Mucosa of descending colon (tissue), 3 donors: ENCODE measurements around the gene AMFR. TPM values are rescaled to one million over a fixed set of nuclear protein-coding genes. Genes with fewer than 3 reads are reported as not detected.

Experiments used
- ATAC-seq: fragments of 200-7000 bp; cut with Tn5 transposase; one replicate; pipeline ENCODE4 v1.9.1; 2020; ENCODE audit warnings: mild to moderate bottlenecking, moderate library complexity
- DNase-seq, 3 donors: peaks; one replicate each; pipeline ENCODE4 v3.0.0-alpha.2; 2020
- H3K36me3 ChIP-seq: fragments of 200-600 bp; one replicate; pipeline ENCODE4 v1.8.0; 2021; ENCODE audit warnings: low read depth, mild to moderate bottlenecking
- H3K4me1 ChIP-seq: fragments of 200-600 bp; one replicate; pipeline ENCODE4 v1.8.0; 2021; ENCODE audit warnings: low read depth, mild to moderate bottlenecking
- H3K4me3 ChIP-seq: fragments of 200-600 bp; one replicate; pipeline ENCODE4 v1.8.0; 2021; ENCODE audit warnings: mild to moderate bottlenecking
- H3K9me3 ChIP-seq: fragments of 200-600 bp; one replicate; pipeline ENCODE4 v1.8.0; 2021; ENCODE audit warnings: mild to moderate bottlenecking
- intact Hi-C, 2 donors: fragments of 100-400 bp; cut with DNase I in 1 of 2; cut with micrococcal nuclease in 1 of 2; formaldehyde crosslinking; loops; one replicate each; pipeline versions ENCODE4 v1.11.0 to v1.11.1; 2022; cut with DNase I, micrococcal nuclease
- total RNA-seq, 3 donors: library from RNA; stranded (reverse); fragmentation: NEBNext Ultra II Directional in 2 of 3; extraction: Animal tissue kit (Norgen Biotek cat#: 25700) in 2 of 3; gene quantifications; one replicate each; pipeline versions ENCODE4 v1.2.1 to v1.2.4, GENCODE V29; 2021 to 2023
- TF ChIP-seq, protein P1 (sequence below): fragments of 200-600 bp; IDR thresholded peaks from one replicate; pipeline ENCODE4 v1.8.0; 2022; ENCODE audit warnings: antibody characterized with exemption, mild to moderate bottlenecking
- donor health status: DM: no; HTN: no; CAD: no; lungs with moderate emphysema.
- donor health status: DM: no; HTN: no; CAD: no.
- donor health status: DM: no; HTN: yes; CAD: no.

Gene AMFR
- total RNA-seq, 3 donors from 2014 or later, result 83.3 to 116 (median 102) TPM

DNA sequence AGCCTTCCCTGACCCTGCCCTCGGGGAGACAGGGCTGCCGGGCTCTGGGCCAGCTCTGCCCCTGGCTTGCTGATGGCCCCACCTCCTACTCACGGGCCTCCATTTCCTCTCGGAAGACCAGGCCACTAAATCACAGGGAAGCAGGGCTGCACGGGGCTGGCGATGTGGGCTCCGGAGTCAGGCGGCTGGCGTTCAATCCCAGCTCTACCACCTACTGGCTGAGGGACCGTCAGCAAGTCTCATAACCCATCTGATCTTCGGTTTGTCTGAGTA is 113.4 kb downstream of the AMFR start:
- Histone ChIP-seq H3K9me3 (no peaks in the 10 kb centered on the region), H3K36me3 (no peaks in the 10 kb centered on the region), H3K4me3 (no peak overlapping the region), H3K4me1 (no peaks in the 10 kb centered on the region)
- intact Hi-C loops, result no loop called here
- TF ChIP-seq, protein P1, sequence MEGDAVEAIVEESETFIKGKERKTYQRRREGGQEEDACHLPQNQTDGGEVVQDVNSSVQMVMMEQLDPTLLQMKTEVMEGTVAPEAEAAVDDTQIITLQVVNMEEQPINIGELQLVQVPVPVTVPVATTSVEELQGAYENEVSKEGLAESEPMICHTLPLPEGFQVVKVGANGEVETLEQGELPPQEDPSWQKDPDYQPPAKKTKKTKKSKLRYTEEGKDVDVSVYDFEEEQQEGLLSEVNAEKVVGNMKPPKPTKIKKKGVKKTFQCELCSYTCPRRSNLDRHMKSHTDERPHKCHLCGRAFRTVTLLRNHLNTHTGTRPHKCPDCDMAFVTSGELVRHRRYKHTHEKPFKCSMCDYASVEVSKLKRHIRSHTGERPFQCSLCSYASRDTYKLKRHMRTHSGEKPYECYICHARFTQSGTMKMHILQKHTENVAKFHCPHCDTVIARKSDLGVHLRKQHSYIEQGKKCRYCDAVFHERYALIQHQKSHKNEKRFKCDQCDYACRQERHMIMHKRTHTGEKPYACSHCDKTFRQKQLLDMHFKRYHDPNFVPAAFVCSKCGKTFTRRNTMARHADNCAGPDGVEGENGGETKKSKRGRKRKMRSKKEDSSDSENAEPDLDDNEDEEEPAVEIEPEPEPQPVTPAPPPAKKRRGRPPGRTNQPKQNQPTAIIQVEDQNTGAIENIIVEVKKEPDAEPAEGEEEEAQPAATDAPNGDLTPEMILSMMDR, result no peak
- no peak for ATAC-seq
- no peak for DNase-seq

Other genes with a start within 250 kb of the AMFR start
- 100 to 1,000 TPM in 1 of 3 donors, 1 to 10 TPM in 2; 8.3 to 113 (median 9.8) TPM for gene GNAO1, start 234.1 kb downstream of the AMFR start, total RNA-seq
- gene NUDT21, start 25.8 kb upstream of the AMFR start, total RNA-seq, result 10 to 100 TPM; 64.4 to 94.2 (median 74.9) TPM
- gene OGFOD1, start 26.0 kb upstream of the AMFR start, total RNA-seq, result 10 to 100 TPM; 17.4 to 27.8 (median 23.6) TPM
- 10 to 100 TPM; 26.9 to 33.4 (median 30.2) TPM for gene BBS2, start 94.5 kb upstream of the AMFR start, total RNA-seq
- gene MT4, start 139.5 kb upstream of the AMFR start, total RNA-seq, result not detected
- gene MT3, start 164.0 kb upstream of the AMFR start, total RNA-seq, result 1 to 10 TPM in 2 of 3 donors, not detected in 1; 3.0 to 8.8 TPM
- gene MT2A, start 183.0 kb upstream of the AMFR start, total RNA-seq, result 100 to 1,000 TPM in 2 of 3 donors, 10 to 100 TPM in 1; 100.0 to 211 (median 206) TPM
- gene MT1E, start 200.2 kb upstream of the AMFR start, total RNA-seq, result 100 to 1,000 TPM in 2 of 3 donors, 10 to 100 TPM in 1; 86.6 to 343 (median 237) TPM
- gene MT1M, start 207.1 kb upstream of the AMFR start, total RNA-seq, result 10 to 100 TPM in 2 of 3 donors, 1 to 10 TPM in 1; 9.5 to 40.0 (median 23.3) TPM
- 1 to 10 TPM; 4.5 to 9.7 (median 8.9) TPM for gene MT1A, start 213.1 kb upstream of the AMFR start, total RNA-seq
- not detected for gene MT1B, start 226.3 kb upstream of the AMFR start, total RNA-seq
- 10 to 100 TPM in 2 of 3 donors, 1 to 10 TPM in 1; 6.1 to 35.5 (median 27.8) TPM for gene MT1F, start 232.4 kb upstream of the AMFR start, total RNA-seq
- gene MT1G, start 242.5 kb upstream of the AMFR start, total RNA-seq, result 100 to 1,000 TPM in 1 of 3 donors, 10 to 100 TPM in 1, 1 to 10 TPM in 1; 7.3 to 210 (median 83.8) TPM
- 10 to 100 TPM in 1 of 3 donors, 1 to 10 TPM in 2; 1.5 to 52.8 (median 9.4) TPM for gene MT1H, start 244.3 kb upstream of the AMFR start, total RNA-seq